Cardiac muscle cell (in vitro differentiated cells and primary cell): Measurements from ENCODE around the gene ULK3. TPM values are rescaled to one million over a fixed set of nuclear protein-coding genes. Genes with fewer than 3 reads are reported as not detected.

Source experiments
- DNase-seq, 2 donors: peaks; one replicate each; pipeline versions ENCODE4 v3.0.0 to v3.0.0-alpha.2; 2010 to 2017; ENCODE audit warnings: low read depth in 1 of 2, low spot score in 1 of 2
- H3K27ac ChIP-seq: fragments of 200-600 bp; sonication (generic); 2 replicates; pipeline ENCODE4 v1.5.1; 2016
- H3K27me3 ChIP-seq: fragments of 200-600 bp; sonication (generic); 2 replicates; pipeline ENCODE4 v1.6.0; 2016; ENCODE audit warnings: control low read depth
- H3K36me3 ChIP-seq: fragments of 200-600 bp; sonication (generic); 2 replicates; pipeline ENCODE4 v1.5.1; 2016; ENCODE audit warnings: control low read depth
- H3K4me1 ChIP-seq: fragments of 200-600 bp; sonication (generic); 2 replicates; pipeline ENCODE4 v1.8.1; 2017; ENCODE audit warnings: low read depth, mild to moderate bottlenecking, mixed run types
- H3K4me3 ChIP-seq: fragments of 200-600 bp; sonication (generic); 2 replicates; pipeline ENCODE4 v1.5.1; 2016; ENCODE audit warnings: mild to moderate bottlenecking
- H3K9me3 ChIP-seq: fragments of 200-600 bp; sonication (generic); 2 replicates; pipeline ENCODE4 v1.5.1; 2017; ENCODE audit warnings: low read depth, mild to moderate bottlenecking, control low read depth
- polyA plus RNA-seq: library from polyadenylated mRNA; unstranded; fragments of >200 nt; fragmentation: Nextera tagmentation; extraction: Ambion mirVana; gene quantifications from 2 replicates; pipeline ENCODE4 v1.2.1, GENCODE V29; 2016
- total RNA-seq: library from RNA; depleted of rRNA; stranded (reverse); fragments of >200 nt; gene quantifications from 2 replicates; pipeline ENCODE4 v1.2.3, GENCODE V29; 2016
- TF ChIP-seq, protein P1 (sequence below): IDR thresholded peaks from 2 replicates; pipeline ENCODE4 v1.5.1; 2012; ENCODE audit warnings: low read depth, mild to moderate bottlenecking, low read length

ULK3 gene
- total and polyA plus RNA-seq, 2 experiments from 2014 or later: 39.5 to 54.6 TPM

DNA sequence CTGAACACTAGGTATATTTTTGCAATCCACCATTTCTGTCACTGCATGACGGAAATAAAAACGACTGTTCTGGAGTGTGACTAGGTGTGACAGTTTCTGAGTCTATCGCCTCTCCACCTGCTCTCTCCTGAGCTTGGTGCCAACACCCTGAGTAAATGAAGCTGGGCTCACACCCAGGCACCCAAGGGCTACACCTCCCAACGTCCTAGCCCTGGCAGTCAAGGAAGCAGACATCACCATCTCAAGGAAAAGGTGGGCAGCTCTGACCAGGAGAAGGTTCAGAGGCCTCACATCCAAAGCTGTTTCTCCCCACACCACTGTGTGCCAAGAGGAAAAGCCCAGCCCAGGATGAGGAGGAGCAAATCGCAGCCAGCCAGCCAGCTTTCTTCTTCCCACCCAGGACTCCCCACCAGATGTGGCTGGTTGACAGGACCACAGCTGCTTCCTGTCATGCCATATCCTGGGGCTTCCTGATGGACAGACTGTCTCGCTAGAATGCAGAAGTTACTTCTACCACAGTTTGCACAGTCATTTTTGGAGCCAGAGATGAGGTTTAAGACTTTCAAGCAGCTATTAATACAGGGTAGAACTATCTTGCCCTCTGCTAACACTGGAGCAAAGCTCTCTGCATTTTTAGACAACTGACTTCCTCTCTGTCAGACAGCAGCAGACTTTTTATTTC lies 26.9 kb upstream of the ULK3 start:
- Histone ChIP-seq H3K36me3 (no peaks in the 10 kb centered on the region), H3K27ac (peak overlapping the region; percentile 96)
- TF ChIP-seq, protein P1, sequence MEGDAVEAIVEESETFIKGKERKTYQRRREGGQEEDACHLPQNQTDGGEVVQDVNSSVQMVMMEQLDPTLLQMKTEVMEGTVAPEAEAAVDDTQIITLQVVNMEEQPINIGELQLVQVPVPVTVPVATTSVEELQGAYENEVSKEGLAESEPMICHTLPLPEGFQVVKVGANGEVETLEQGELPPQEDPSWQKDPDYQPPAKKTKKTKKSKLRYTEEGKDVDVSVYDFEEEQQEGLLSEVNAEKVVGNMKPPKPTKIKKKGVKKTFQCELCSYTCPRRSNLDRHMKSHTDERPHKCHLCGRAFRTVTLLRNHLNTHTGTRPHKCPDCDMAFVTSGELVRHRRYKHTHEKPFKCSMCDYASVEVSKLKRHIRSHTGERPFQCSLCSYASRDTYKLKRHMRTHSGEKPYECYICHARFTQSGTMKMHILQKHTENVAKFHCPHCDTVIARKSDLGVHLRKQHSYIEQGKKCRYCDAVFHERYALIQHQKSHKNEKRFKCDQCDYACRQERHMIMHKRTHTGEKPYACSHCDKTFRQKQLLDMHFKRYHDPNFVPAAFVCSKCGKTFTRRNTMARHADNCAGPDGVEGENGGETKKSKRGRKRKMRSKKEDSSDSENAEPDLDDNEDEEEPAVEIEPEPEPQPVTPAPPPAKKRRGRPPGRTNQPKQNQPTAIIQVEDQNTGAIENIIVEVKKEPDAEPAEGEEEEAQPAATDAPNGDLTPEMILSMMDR: no peak

DNA sequence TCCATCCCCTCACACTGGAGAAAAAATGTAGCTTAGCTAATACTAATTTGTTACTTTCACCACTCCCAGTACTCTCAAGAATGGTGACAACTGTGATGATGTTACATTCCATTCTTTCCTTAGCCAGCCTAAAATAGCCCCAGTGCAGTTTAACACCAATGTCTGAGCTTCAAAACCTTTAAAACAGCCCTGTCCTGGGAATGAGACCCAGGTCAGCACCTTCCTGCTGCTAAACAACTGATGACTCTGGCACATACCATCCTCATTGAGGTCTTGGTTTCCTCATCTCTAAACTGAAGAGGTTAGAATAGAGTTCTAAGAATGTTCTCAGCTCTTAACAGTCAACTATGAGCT lies 26.4 kb upstream of the ULK3 start:
- no peak overlapping the region for H3K4me3 ChIP-seq
- H3K9me3 ChIP-seq: no peaks in the 10 kb centered on the region
- peak in 1 of 2 donors; percentile 73 for DNase-seq
- no peaks in the 10 kb centered on the region for H3K27me3 ChIP-seq
- H3K36me3 ChIP-seq: no peaks in the 10 kb centered on the region
- H3K4me1 ChIP-seq: peaks cover 32% of the 10 kb centered on the region
- peak overlapping the region; percentile 96 for H3K27ac ChIP-seq
- TF ChIP-seq, protein P1: no peak

More for the DNA sequence above, 26.9 kb upstream of the ULK3 start:
- peaks cover 32% of the 10 kb centered on the region for H3K4me1 ChIP-seq
- DNase-seq: peak in 1 of 2 donors; percentile 73
- no peaks in the 10 kb centered on the region for H3K27me3 ChIP-seq
- no peak overlapping the region for H3K4me3 ChIP-seq
- H3K9me3 ChIP-seq: no peaks in the 10 kb centered on the region

GRCh38 chr15:74868059-74868458 lies 25.1 kb upstream of the ULK3 start:
- no peak overlapping the region for H3K27ac ChIP-seq
- no peaks in the 10 kb centered on the region for H3K9me3 ChIP-seq
- TF ChIP-seq, protein P1: no peak
- DNase-seq: no peak
- H3K4me3 ChIP-seq: no peak overlapping the region
- no peaks in the 10 kb centered on the region for H3K36me3 ChIP-seq
- no peaks in the 10 kb centered on the region for H3K27me3 ChIP-seq
- peaks cover 28% of the 10 kb centered on the region for H3K4me1 ChIP-seq

DNA sequence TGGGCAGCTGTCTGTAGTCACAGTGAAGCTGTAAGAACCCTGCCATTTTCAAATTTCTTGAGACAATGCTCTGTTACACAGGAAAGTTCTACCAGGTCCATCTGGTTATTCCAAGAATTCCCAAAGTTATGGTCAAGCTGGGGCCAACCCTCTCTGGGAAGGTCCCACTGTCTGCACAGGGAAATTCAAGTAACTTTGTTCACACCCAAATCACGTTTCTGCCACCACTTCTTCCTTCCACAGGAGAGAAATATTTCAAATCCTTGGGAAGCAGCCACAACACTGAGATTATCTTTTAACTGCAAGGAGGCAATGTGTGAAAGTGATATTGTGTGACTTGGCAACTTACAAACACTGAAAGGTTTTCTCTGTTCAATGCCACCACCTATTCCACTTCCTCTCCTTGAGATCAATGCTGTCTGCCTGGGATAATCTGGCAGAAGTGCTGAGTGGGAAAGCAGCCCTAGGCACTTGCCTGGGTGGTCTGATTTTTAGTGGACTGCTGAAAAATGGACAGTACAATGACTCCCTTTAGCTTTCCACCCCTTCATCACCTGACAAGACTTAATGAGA lies 24.6 kb upstream of the ULK3 start:
- no peaks in the 10 kb centered on the region for H3K36me3 ChIP-seq
- H3K4me3 ChIP-seq: no peak overlapping the region
- TF ChIP-seq, protein P1: no peak
- peaks cover 28% of the 10 kb centered on the region for H3K4me1 ChIP-seq
- no peaks in the 10 kb centered on the region for H3K9me3 ChIP-seq
- no peak for DNase-seq
- peak overlapping the region; percentile 32 for H3K27ac ChIP-seq
- H3K27me3 ChIP-seq: no peaks in the 10 kb centered on the region

DNA sequence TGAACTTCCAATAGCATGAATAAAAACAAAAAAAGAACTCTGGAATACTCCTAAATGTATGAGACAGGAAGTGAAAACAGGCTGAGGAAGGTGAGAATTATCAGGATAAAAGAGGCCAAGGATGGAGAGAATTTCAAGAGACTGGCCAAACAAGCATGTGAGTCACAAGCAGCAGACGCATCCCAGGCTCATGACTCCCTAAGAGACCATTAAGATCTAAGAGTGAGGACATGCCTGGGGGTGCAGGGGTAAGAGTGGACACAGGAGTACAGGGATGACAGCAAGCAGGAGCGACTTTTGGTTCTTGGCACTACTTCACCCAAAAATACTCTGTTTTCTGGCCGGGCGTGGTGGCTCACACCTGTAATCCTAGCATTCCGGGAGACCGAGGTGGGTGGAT lies 23.1 kb upstream of the ULK3 start:
- Histone ChIP-seq H3K9me3 (no peaks in the 10 kb centered on the region), H3K27me3 (no peaks in the 10 kb centered on the region), H3K27ac (no peak overlapping the region), H3K4me3 (no peak overlapping the region), H3K36me3 (no peaks in the 10 kb centered on the region), H3K4me1 (peaks cover 28% of the 10 kb centered on the region)
- peak in 1 of 2 donors; percentile 42 for DNase-seq
- TF ChIP-seq, protein P1: no peak
